MM.1S (cell line): ENCODE results near the gene PTPRN2.
"Not testable (repeated sequence)": the region's sequence is repeated elsewhere in the genome, so short reads cannot be mapped to it uniquely, and the experiment has no call there.

Experiments used
- DNase-seq: peaks from one replicate; pipeline ENCODE4 v3.0.0-alpha.2; 2015
- H2AFZ ChIP-seq: fragments of 300-600 bp; sonication (generic); 2 replicates; pipeline ENCODE4 v1.6.0; 2016; ENCODE audit warnings: antibody characterized with exemption, low read length
- H3F3A ChIP-seq: fragments of 300-600 bp; sonication (generic); 2 replicates; pipeline ENCODE4 v1.6.1; 2016; ENCODE audit warnings: mild to moderate bottlenecking, antibody characterized with exemption, low read length, moderate library complexity, mixed read lengths; ENCODE audit not compliant: insufficient read depth
- H3K27ac ChIP-seq: fragments of 300-600 bp; sonication (generic); 2 replicates; pipeline ENCODE4 v1.5.1; 2016; ENCODE audit warnings: mild to moderate bottlenecking, low read length
- H3K27me3 ChIP-seq: fragments of 300-600 bp; sonication (generic); replicated peaks from 2 replicates; pipeline ENCODE4 v1.6.0; 2016; ENCODE audit warnings: low read length; ENCODE audit not compliant: insufficient read depth
- H3K36me3 ChIP-seq: fragments of 300-600 bp; sonication (generic); replicated peaks from 2 replicates; pipeline ENCODE4 v1.6.1; 2016; ENCODE audit warnings: mild to moderate bottlenecking, low read length, mixed read lengths; ENCODE audit not compliant: insufficient read depth
- H3K4me1 ChIP-seq: fragments of 300-600 bp; sonication (generic); 2 replicates; pipeline ENCODE4 v1.6.1; 2016; ENCODE audit warnings: low read length, mixed read lengths
- H3K4me2 ChIP-seq: fragments of 300-600 bp; sonication (generic); 2 replicates; pipeline ENCODE4 v1.6.0; 2016; ENCODE audit warnings: low read depth, low read length
- H3K4me3 ChIP-seq: fragments of 300-600 bp; sonication (generic); 2 replicates; pipeline ENCODE4 v1.5.1; 2016; ENCODE audit warnings: low read length, mixed read lengths
- H3K79me2 ChIP-seq: fragments of 300-600 bp; sonication (generic); 2 replicates; pipeline ENCODE4 v1.6.1; 2016; ENCODE audit warnings: mixed run types, low read length, mixed read lengths
- H3K9ac ChIP-seq: fragments of 300-600 bp; sonication (generic); 2 replicates; pipeline ENCODE4 v1.6.1; 2016; ENCODE audit warnings: low read length, mixed read lengths
- H3K9me2 ChIP-seq: fragments of 300-600 bp; sonication (generic); replicated peaks from 2 replicates; pipeline ENCODE4 v1.6.1; 2016; ENCODE audit warnings: mild to moderate bottlenecking, low read length, mixed read lengths; ENCODE audit not compliant: insufficient read depth
- H3K9me3 ChIP-seq: fragments of 300-600 bp; sonication (generic); replicated peaks from 2 replicates; pipeline ENCODE4 v1.6.1; 2016; ENCODE audit warnings: mild to moderate bottlenecking, low read length, mixed read lengths; ENCODE audit not compliant: insufficient read depth
- H4K20me1 ChIP-seq: fragments of 300-600 bp; sonication (generic); 2 replicates; pipeline ENCODE4 v1.6.1; 2016; ENCODE audit warnings: mild to moderate bottlenecking, low read length, moderate library complexity, mixed read lengths; ENCODE audit not compliant: insufficient read depth
- EZH2 ChIP-seq: fragments of 300-600 bp; sonication (generic); optimal IDR thresholded peaks from 2 replicates; pipeline ENCODE3; 2017; ENCODE audit warnings: low read depth, mild to moderate bottlenecking, antibody characterized with exemption, low read length, mixed read lengths
- EZH2phosphoT487 ChIP-seq: fragments of 300-600 bp; sonication (generic); IDR thresholded peaks from 2 replicates; pipeline ENCODE4 v1.6.1; 2018; ENCODE audit warnings: antibody characterized with exemption, low read length
- TF ChIP-seq, protein P1 (sequence below): fragments of 300-600 bp; sonication (generic); IDR thresholded peaks from 2 replicates; pipeline ENCODE4 v1.5.1; 2016; ENCODE audit warnings: antibody characterized with exemption, low read length, mixed read lengths

The PTPRN2 gene

DNA sequence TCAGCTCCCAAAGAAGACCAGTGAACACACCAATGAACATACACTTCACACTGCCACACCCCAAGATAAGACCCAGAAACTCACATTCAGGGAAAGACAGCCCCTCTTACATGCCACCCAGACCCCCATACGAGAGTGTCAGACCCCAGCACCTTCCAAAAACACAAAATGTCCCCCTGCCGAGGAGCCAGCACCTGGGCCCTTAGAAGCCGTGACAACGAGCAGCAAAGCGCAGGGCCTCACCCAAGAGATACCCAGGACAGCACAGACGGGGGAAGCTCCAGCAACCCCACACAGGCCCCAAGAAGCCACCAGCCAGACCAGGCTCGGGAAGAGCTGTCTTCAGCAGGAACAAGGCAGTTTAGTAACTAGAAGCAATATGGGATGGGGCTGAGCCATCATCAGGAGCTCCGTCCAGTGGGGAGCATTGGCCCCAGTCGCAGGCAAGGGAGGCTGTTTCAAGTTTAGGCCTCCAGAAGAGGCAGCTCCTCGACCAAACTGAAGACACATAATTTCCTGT, 243.6 kb downstream of the PTPRN2 start:
- Histone ChIP-seq H3K9ac (no peak overlapping the region), H3K9me3 (no peaks in the 10 kb centered on the region), H3K4me3 (no peak overlapping the region), H3K79me2 (no peaks in the 10 kb centered on the region), H3K9me2 (no peaks in the 10 kb centered on the region), H3K27ac (no peak overlapping the region), H3K4me2 (no peak overlapping the region), H2AFZ (no peak overlapping the region), H3K36me3 (no peaks in the 10 kb centered on the region), H3K27me3 (0 out of 2 replicates have a peak, but pooled peaks cover 4% of the 10 kb centered on the region), H4K20me1 (no peaks in the 10 kb centered on the region), H3K4me1 (no peaks in the 10 kb centered on the region), H3F3A (no peaks in the 10 kb centered on the region)
- no peak for DNase-seq
- TF ChIP-seq EZH2phosphoT487 (no peak), EZH2 (no peak)
- TF ChIP-seq, protein P1, sequence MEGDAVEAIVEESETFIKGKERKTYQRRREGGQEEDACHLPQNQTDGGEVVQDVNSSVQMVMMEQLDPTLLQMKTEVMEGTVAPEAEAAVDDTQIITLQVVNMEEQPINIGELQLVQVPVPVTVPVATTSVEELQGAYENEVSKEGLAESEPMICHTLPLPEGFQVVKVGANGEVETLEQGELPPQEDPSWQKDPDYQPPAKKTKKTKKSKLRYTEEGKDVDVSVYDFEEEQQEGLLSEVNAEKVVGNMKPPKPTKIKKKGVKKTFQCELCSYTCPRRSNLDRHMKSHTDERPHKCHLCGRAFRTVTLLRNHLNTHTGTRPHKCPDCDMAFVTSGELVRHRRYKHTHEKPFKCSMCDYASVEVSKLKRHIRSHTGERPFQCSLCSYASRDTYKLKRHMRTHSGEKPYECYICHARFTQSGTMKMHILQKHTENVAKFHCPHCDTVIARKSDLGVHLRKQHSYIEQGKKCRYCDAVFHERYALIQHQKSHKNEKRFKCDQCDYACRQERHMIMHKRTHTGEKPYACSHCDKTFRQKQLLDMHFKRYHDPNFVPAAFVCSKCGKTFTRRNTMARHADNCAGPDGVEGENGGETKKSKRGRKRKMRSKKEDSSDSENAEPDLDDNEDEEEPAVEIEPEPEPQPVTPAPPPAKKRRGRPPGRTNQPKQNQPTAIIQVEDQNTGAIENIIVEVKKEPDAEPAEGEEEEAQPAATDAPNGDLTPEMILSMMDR, result no peak

DNA sequence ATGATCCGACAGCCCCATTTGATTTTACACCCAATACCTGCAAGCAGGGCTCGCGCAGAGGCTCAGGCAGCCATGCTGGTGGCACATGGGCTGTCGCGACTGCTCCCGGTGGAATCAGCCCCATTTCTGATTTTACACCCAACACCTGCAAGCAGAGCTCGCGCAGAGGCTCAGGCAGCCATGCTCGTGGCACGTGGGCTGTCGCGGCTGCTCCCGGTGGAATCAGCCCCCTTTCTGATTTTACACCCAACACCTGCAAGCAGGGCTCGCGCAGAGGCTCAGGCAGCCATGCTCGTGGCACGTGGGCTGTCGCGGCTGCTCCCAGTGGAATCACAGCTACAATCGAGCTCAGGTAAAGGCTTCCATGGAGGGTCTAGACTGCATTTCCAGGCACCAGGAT, 244.1 kb downstream of the PTPRN2 start:
- Histone ChIP-seq H3K27me3 (0 out of 2 replicates have a peak, but pooled peaks cover 4% of the 10 kb centered on the region), H3K27ac (no peak overlapping the region), H3K36me3 (no peaks in the 10 kb centered on the region), H3K79me2 (no peaks in the 10 kb centered on the region), H3K4me1 (no peaks in the 10 kb centered on the region), H4K20me1 (no peaks in the 10 kb centered on the region), H3K9ac (no peak overlapping the region), H3F3A (no peaks in the 10 kb centered on the region), H3K9me2 (no peaks in the 10 kb centered on the region), H2AFZ (no peak overlapping the region), H3K4me3 (no peak overlapping the region; the same call in 1 of the 2 replicates), H3K9me3 (no peaks in the 10 kb centered on the region), H3K4me2 (no peak overlapping the region; the same call in 1 of the 2 replicates)
- no peak for DNase-seq
- TF ChIP-seq EZH2phosphoT487 (no peak), EZH2 (no peak)
- TF ChIP-seq, protein P1, result no peak

DNA sequence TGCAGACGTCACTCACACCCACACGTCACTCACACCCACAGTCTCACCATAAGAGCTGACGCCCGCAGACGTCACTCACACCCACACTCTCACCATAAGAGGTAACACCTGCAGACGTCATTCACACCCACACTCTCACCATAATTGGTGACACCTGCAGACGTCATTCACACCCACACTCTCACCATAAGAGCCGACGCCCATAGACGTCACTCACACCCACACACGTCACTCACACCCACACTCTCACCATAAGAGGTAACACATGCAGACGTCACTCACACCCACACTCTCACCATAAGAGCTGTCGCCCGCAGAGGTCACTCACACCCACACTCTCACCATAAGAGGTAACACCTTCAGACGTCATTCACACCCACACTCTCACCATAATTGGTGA, 246.5 kb downstream of the PTPRN2 start:
- not testable (repeated sequence) for H3K9me3 ChIP-seq

DNA sequence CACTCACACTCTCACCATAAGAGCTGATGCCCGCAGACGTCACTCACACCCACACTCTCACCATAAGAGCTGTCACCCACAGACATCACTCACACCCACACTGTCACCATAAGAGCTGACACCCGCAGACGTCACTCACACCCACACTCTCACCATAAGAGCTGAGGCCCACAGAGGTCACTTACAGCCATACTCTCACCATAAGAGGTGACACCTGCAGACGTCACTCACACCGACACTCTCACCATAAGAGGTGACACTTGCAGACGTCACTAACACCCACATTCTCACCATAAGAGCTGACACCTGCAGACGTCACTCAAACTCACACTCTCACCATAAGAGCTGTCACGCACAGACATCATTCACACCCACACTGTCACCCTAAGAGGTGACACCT, 250.7 kb downstream of the PTPRN2 start:
- H3K9me3 ChIP-seq, H3K4me2 ChIP-seq, H3K9me2 ChIP-seq, H3K4me3 ChIP-seq, H3K27me3 ChIP-seq, H3K4me1 ChIP-seq, H3K36me3 ChIP-seq, DNase-seq, H3K79me2 ChIP-seq, H3K27ac ChIP-seq, H2AFZ ChIP-seq, H3F3A ChIP-seq, H4K20me1 ChIP-seq, H3K9ac ChIP-seq: not testable (repeated sequence)

More for the DNA sequence above, 246.5 kb downstream of the PTPRN2 start:
- not testable (repeated sequence) for H3K27ac ChIP-seq, H3K36me3 ChIP-seq, H4K20me1 ChIP-seq, H3K4me2 ChIP-seq, DNase-seq, H3K27me3 ChIP-seq, H3K4me1 ChIP-seq, H2AFZ ChIP-seq, H3F3A ChIP-seq, H3K9ac ChIP-seq, H3K79me2 ChIP-seq, H3K9me2 ChIP-seq, H3K4me3 ChIP-seq

DNA sequence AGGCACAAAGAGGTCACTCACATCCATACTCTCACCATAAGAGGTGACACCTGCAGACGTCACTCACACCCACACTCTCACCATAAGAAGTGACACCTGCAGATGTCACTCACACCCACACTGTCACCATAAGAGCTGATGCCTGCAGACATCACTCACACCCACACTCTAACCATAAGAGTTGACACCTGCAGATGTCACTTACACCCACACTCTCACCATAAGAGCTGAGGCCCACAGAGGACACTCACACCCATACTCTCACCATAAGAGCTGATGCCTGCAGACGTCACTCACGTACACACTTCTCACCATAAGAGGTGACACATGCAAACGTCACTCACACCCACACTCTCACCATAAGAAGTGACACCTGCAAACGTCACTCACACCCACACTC, 255.1 kb downstream of the PTPRN2 start:
- not testable (repeated sequence) for H3K9ac ChIP-seq, H3K27me3 ChIP-seq, H3K79me2 ChIP-seq, H3F3A ChIP-seq, H4K20me1 ChIP-seq, DNase-seq, H3K36me3 ChIP-seq, H3K9me3 ChIP-seq, H3K4me2 ChIP-seq, H3K4me1 ChIP-seq, H3K4me3 ChIP-seq, H3K9me2 ChIP-seq, H3K27ac ChIP-seq, H2AFZ ChIP-seq

DNA sequence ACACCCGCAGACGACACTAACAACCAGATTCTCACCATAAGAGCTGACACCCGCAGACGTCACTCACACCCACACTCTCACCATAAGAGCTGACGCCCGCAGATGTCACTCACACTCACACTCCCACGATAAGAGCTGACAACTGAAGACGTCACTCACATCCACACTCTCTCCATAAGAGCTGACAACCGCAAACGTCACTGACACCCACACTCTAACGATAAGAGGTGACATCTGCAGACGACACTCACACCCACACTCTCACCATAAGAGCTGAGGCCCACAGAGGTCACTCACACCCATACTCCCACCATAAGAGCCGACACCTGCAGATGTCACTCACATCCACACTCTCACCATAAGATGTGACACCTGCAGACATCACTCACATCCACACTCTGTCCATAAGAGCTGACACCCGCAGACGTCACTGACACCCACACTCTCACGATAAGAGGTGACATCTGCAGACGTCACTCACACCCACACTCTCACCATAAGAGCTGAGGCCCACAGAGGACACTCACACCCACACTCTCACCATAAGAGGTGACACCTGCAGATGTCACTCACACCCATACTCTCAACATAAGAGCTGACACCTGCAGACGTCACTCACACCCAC, 255.7 kb downstream of the PTPRN2 start:
- H3K9ac ChIP-seq, H3K4me2 ChIP-seq, H3K36me3 ChIP-seq, H3F3A ChIP-seq, H3K79me2 ChIP-seq, H3K9me3 ChIP-seq, H2AFZ ChIP-seq, H3K27me3 ChIP-seq, H3K4me1 ChIP-seq, H3K27ac ChIP-seq, DNase-seq, H3K9me2 ChIP-seq, H3K4me3 ChIP-seq, H4K20me1 ChIP-seq: not testable (repeated sequence)
